ENCODE results near the gene RASSF7.

The RASSF7 gene

DNA sequence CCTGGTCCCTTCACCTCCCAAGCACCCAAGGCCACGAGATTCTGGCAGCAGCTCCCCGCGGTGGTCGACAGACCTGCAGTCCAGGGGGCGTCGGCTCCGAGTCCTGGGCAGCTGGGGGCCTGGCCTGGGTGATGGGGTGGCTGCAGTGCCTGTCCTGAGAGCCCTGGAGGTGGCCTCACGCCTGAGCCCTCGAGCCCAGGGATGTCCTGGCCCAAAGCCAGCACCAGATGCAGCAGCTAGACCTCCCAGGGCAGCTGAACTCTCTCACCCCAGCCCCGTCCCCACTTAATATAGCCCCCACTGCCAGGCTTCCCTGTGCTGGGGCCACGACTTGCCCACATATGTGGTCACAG is 6.8 kb upstream of the RASSF7 start:
- no peak for DNase-seq (ENCODE audit: extremely low spot score)
- ChIA-PET CTCF (interaction anchor here (1.0 to 1.6 kb wide), 3 partner anchors 11 to 174 kb away, joined by 4 read pairs; no protein-coding TSS in a partner anchor), POLR2A (interaction anchor here (0.8 to 0.9 kb wide), 2 partner anchors 10 to 12 kb away, joined by 3 to 4 read pairs; no protein-coding TSS in a partner anchor)
- TF ChIP-seq FOXK2 (IDR thresholded peaks at IDR 0.05), result no peak
- TF ChIP-seq FOXM1 (IDR thresholded peaks at IDR 0.05; ENCODE audit: borderline replicate concordance), result no peak
- no peak for TF ChIP-seq BHLHE40 (IDR thresholded peaks at IDR 0.05; ENCODE audit: borderline replicate concordance)
- no peak for TF ChIP-seq NFRKB (IDR thresholded peaks at IDR 0.05)
- TF ChIP-seq HDGF (IDR thresholded peaks at IDR 0.05; ENCODE audit: borderline replicate concordance), result no peak
- no peak for TF ChIP-seq SP1 (IDR thresholded peaks at IDR 0.05)
- TF ChIP-seq FOXA1 (IDR thresholded peaks at IDR 0.05), result no peak
- TF ChIP-seq SUZ12 (IDR thresholded peaks at IDR 0.05), result no peak
- no peak for TF ChIP-seq ARNT (IDR thresholded peaks at IDR 0.05)
- TF ChIP-seq ELF4 (IDR thresholded peaks at IDR 0.05), result no peak
- no peak for TF ChIP-seq ZNF384 (IDR thresholded peaks at IDR 0.05)
- TF ChIP-seq LEF1 (IDR thresholded peaks at IDR 0.05; ENCODE audit: borderline replicate concordance), result no peak
- TF ChIP-seq CTBP1 (IDR thresholded peaks at IDR 0.05; ENCODE audit: borderline replicate concordance), result no peak
- TF ChIP-seq, protein P1, sequence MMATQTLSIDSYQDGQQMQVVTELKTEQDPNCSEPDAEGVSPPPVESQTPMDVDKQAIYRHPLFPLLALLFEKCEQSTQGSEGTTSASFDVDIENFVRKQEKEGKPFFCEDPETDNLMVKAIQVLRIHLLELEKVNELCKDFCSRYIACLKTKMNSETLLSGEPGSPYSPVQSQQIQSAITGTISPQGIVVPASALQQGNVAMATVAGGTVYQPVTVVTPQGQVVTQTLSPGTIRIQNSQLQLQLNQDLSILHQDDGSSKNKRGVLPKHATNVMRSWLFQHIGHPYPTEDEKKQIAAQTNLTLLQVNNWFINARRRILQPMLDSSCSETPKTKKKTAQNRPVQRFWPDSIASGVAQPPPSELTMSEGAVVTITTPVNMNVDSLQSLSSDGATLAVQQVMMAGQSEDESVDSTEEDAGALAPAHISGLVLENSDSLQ (IDR thresholded peaks at IDR 0.05), result no peak
- no peak for TF ChIP-seq L3MBTL2 (conservative IDR thresholded peaks at IDR 0.05)
- no peak for TF ChIP-seq TARDBP (IDR thresholded peaks at IDR 0.05)

DNA sequence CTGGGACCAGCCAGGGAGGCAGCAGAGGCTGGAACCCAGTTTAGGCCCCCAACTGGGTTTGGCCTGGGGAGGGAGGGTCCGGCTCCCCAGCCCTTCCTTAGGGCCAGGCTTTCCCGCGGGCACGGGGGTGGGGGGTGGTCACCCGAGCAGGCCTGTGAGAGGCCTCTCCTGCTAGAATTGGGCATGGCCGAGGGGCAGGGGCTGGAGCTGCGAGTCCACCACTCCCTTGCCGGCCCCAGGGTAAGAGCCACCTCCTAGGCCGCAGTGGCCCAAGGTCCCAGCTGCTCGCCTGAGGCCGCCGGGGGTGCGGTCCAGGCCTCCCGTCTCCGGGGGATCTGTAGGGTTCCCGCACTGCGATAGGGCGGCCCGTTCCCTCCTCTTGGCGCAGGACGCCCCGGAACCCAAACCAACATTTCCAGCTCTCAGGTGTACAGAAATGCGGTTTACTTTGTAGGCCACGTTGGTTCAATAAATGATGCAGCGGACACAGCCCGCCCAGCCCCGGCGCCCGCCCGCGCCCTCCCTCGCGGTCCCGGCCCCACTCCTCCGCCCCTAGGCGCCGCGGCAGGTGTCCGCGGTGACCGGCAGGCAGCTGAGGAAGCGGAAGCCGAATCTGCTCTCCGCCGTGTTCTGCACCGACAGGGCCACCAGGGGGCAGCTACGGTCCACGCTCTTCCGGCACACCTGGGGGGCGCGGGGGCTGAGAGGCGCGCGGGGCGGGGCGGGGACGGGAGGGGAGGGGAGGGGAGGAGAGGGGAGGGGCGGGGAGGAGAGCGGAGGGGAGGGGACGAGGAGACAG is 6.1 kb upstream of the RASSF7 start:
- TF ChIP-seq FOXM1 (IDR thresholded peaks at IDR 0.05; ENCODE audit: borderline replicate concordance), result peak; percentile 86; the same call in 1 of the 2 replicates
- no peak for TF ChIP-seq L3MBTL2 (conservative IDR thresholded peaks at IDR 0.05)
- ChIA-PET CTCF (interaction anchor here (1.0 to 1.6 kb wide), 4 partner anchors 11 to 174 kb away, joined by 4 read pairs; partner anchors contain the start of gene HRAS), POLR2A (interaction anchor here (0.6 to 1.2 kb wide), 3 partner anchors 9 to 139 kb away, joined by 3 to 4 read pairs (median 4); partner anchors contain the start of gene HRAS)
- DNase-seq (ENCODE audit: extremely low spot score), result peak; percentile 87

DNA sequence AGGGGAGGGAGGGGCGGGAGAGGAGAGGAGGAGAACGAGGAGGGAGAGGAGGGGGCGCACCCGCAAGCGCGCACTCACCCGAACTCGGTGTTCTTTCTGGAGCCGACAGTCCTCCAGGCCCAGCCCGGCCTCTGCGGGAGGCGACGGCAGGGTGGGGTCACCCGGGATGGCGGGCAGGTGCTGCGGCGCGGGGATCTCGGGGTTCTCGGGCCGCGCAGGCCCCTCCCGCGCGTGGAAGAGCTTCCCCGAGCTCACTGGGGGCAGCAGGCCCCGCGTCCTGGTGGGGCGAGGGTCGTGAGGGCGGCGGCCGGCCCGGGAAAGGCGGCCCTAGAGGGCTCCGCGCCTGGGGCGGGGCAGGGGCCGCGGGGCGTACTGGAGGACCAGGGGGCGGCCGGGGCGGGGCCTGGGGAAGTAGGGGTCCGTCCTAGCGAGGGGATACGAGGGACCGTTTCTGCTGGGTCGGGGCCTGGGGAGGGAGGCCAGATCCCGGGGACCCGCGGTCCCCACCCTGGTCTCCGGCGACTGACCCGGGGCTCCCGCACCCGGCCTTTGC is 5.5 kb upstream of the RASSF7 start:
- TF ChIP-seq FOXM1 (IDR thresholded peaks at IDR 0.05; ENCODE audit: borderline replicate concordance), result no peak
- TF ChIP-seq LEF1 (IDR thresholded peaks at IDR 0.05; ENCODE audit: borderline replicate concordance), result no peak
- no peak for TF ChIP-seq FOXA1 (IDR thresholded peaks at IDR 0.05)
- TF ChIP-seq L3MBTL2 (conservative IDR thresholded peaks at IDR 0.05), result no peak
- no peak for TF ChIP-seq FOXK2 (IDR thresholded peaks at IDR 0.05)
- TF ChIP-seq SUZ12 (IDR thresholded peaks at IDR 0.05), result no peak
- TF ChIP-seq TARDBP (IDR thresholded peaks at IDR 0.05), result no peak
- no peak for TF ChIP-seq HDGF (IDR thresholded peaks at IDR 0.05; ENCODE audit: borderline replicate concordance)
- TF ChIP-seq CTBP1 (IDR thresholded peaks at IDR 0.05; ENCODE audit: borderline replicate concordance), result no peak
- no peak for TF ChIP-seq ZNF384 (IDR thresholded peaks at IDR 0.05)
- TF ChIP-seq ARNT (IDR thresholded peaks at IDR 0.05), result no peak
- TF ChIP-seq, protein P1 (IDR thresholded peaks at IDR 0.05), result no peak
- TF ChIP-seq BHLHE40 (IDR thresholded peaks at IDR 0.05; ENCODE audit: borderline replicate concordance), result no peak
- TF ChIP-seq NFRKB (IDR thresholded peaks at IDR 0.05), result no peak
- TF ChIP-seq SP1 (IDR thresholded peaks at IDR 0.05), result no peak
- no peak for TF ChIP-seq ELF4 (IDR thresholded peaks at IDR 0.05)
- CTCF ChIA-PET, result interaction anchor here (1.0 to 1.6 kb wide), 2 partner anchors 20 to 173 kb away, joined by 4 read pairs; partner anchors contain the start of gene HRAS
- no peak for DNase-seq (ENCODE audit: extremely low spot score)
- POLR2A ChIA-PET, result interaction anchor here (0.6 to 1.5 kb wide), 3 partner anchors 20 to 141 kb away, joined by 3 to 4 read pairs (median 3); partner anchors contain the start of genes HRAS and TMEM80

DNA sequence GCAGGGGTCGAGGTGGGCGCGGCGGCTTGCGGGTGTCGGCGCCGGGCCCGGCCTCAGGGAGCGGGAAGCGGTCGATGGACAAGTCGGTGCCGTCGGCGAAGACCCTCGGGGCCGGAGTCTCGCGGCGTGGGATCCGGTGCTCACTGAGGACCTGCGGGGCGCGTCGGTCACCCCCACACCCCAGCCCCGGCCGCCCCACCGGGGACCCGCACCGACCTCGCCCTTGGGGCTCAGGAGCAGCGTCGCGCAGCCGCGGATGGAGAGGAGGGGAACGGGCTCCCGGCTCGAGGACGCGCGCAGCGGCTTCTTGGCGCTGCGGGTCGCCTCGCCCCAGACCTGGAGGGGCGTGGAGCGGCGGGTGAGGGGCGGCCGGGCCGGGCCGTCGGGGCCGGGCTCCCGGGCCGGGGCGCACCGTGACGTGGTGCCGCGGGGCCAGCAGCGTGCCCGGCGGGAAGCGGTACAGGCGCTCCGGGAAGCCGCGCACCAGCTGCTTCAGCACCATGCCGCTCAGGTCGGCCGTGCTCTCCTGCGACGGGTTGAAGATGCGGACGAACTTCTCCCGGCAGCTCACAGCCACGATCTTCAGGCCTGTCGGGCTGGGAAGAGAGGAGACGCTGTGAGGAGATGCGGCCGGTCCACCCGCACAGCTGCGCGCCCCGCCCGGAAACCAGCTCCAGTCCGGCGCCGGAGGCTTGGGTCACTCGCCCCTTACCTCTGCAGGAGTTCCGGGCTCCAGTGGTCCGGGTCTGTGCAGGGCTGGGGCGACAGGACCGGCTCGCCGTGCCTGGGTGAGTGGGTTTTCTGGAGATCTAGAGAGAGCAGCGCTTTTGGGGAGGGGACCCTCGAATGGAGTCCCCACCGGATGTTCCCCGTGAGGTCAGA is 4.7 kb upstream of the RASSF7 start:
- CTCF ChIA-PET, result no interaction called here
- TF ChIP-seq ARNT (IDR thresholded peaks at IDR 0.05) (no peak), L3MBTL2 (conservative IDR thresholded peaks at IDR 0.05) (no peak), FOXM1 (IDR thresholded peaks at IDR 0.05; ENCODE audit: borderline replicate concordance) (no peak), HDGF (IDR thresholded peaks at IDR 0.05; ENCODE audit: borderline replicate concordance) (no peak), BHLHE40 (IDR thresholded peaks at IDR 0.05; ENCODE audit: borderline replicate concordance) (no peak), SUZ12 (IDR thresholded peaks at IDR 0.05) (no peak), ZNF384 (IDR thresholded peaks at IDR 0.05) (no peak), SP1 (IDR thresholded peaks at IDR 0.05) (no peak), CTBP1 (IDR thresholded peaks at IDR 0.05; ENCODE audit: borderline replicate concordance) (no peak), LEF1 (IDR thresholded peaks at IDR 0.05; ENCODE audit: borderline replicate concordance) (no peak), ELF4 (IDR thresholded peaks at IDR 0.05) (no peak)
- TF ChIP-seq, protein P1 (IDR thresholded peaks at IDR 0.05), result no peak
- no peak for DNase-seq (ENCODE audit: extremely low spot score)
- POLR2A ChIA-PET, result interaction anchor here (1.0 to 1.6 kb wide), 4 partner anchors 10 to 140 kb away, joined by 3 to 5 read pairs (median 3); partner anchors contain the start of gene TMEM80

Data from HEK293T (cell line).